T-cell (primary cell): ENCODE measurements around the gene DYRK3. TPM values are rescaled to one million over a fixed set of nuclear protein-coding genes. Genes with fewer than 3 reads are reported as not detected.

ENCODE experiments used
- ATAC-seq, 4 experiments: fragments of 200-7000 bp in 3 of 4; fragments of 150-1000 bp in 1 of 4; cut with Tn5 transposase; replicated peaks in 1 of 4; 1 replicate in 3 of 4; 2 replicates in 1 of 4; pipeline ENCODE4 v1.10.0; 2021; ENCODE audit warnings: moderate library complexity in 3 of 4, mild to moderate bottlenecking in 2 of 4, moderate number of reproducible peaks in 1 of 4
- CTCF ChIA-PET, 2 donors: fragments of 300-600 bp; sonication (Branson Sonifier 250); formaldehyde crosslinking; loops; one replicate each; lab custom pipeline; 2022; ENCODE audit warnings: antibody characterized with exemption in 2 of 2; lab: Charles Lee
- POLR2A ChIA-PET, 2 donors: fragments of 300-600 bp; sonication (Branson Sonifier 250); formaldehyde crosslinking; loops; one replicate each; lab custom pipeline; 2022; ENCODE audit warnings: antibody characterized with exemption in 2 of 2; lab: Charles Lee
- DNase-seq, 35 experiments: peaks; one replicate each; pipeline versions ENCODE4 v3.0.0 to v3.0.0-alpha.2; 2013 to 2023
- H3K27ac ChIP-seq: one replicate; pipeline ENCODE4 v1.5.1; 2013; ENCODE audit warnings: low read length
- H3K27me3 ChIP-seq, 2 experiments: replicated peaks in 1 of 2; 1 replicate in 1 of 2; 2 replicates in 1 of 2; pipeline versions ENCODE4 v1.6.1 to v1.7.0; 2013; ENCODE audit warnings: low read length in 1 of 2, mixed read lengths in 1 of 2; ENCODE audit not compliant: control insufficient read depth in 2 of 2, insufficient read depth in 2 of 2; ENCODE audit errors: extremely low read depth in 1 of 2
- H3K36me3 ChIP-seq, 2 donors: 1 replicate in 1 of 2; 2 replicates in 1 of 2; pipeline versions ENCODE4 v1.6.1 to v1.7.0; 2013; ENCODE audit warnings: low read length in 1 of 2; ENCODE audit not compliant: control insufficient read depth in 2 of 2, insufficient read depth in 1 of 2; ENCODE audit errors: extremely low read depth in 1 of 2
- H3K4me1 ChIP-seq, 2 experiments: 1 replicate in 1 of 2; 2 replicates in 1 of 2; pipeline versions ENCODE4 v1.6.1 to v1.7.0; 2013; ENCODE audit warnings: low read length in 2 of 2, mixed read lengths in 1 of 2; ENCODE audit not compliant: insufficient read depth in 2 of 2, control insufficient read depth in 1 of 2; ENCODE audit errors: extremely low read depth in 1 of 2
- H3K4me3 ChIP-seq, 2 donors: 1 replicate in 1 of 2; 2 replicates in 1 of 2; pipeline versions ENCODE4 v1.5.1 to v1.7.0; 2013; ENCODE audit warnings: mild to moderate bottlenecking in 2 of 2, low read length in 1 of 2, moderate library complexity in 1 of 2; ENCODE audit not compliant: control insufficient read depth in 1 of 2; ENCODE audit errors: extremely low read depth in 1 of 2
- H3K9me3 ChIP-seq: 2 replicates; pipeline ENCODE4 v1.7.0; 2013
- H3K27ac Mint-ChIP-seq, 2 donors: one replicate each; pipeline ENCODE4 v1.8.0; 2020 to 2021; ENCODE audit warnings: mild to moderate bottlenecking in 2 of 2, mixed read lengths in 2 of 2
- H3K27me3 Mint-ChIP-seq, 2 donors: one replicate each; pipeline ENCODE4 v1.8.0; 2021 to 2022; ENCODE audit warnings: mixed read lengths in 2 of 2
- H3K36me3 Mint-ChIP-seq: one replicate; pipeline ENCODE4 v1.8.0; 2021; ENCODE audit warnings: mixed read lengths
- H3K4me1 Mint-ChIP-seq, 3 donors: one replicate each; pipeline ENCODE4 v1.8.0; 2020 to 2022; ENCODE audit warnings: mixed read lengths in 3 of 3, mild to moderate bottlenecking in 1 of 3
- H3K4me3 Mint-ChIP-seq, 3 donors: one replicate each; pipeline ENCODE4 v1.8.0; 2020 to 2022; ENCODE audit warnings: mild to moderate bottlenecking in 3 of 3, mixed read lengths in 3 of 3, moderate library complexity in 3 of 3
- H3K9me3 Mint-ChIP-seq, 3 donors: one replicate each; pipeline ENCODE4 v1.8.0; 2020 to 2022; ENCODE audit warnings: mixed read lengths in 3 of 3
- WGBS: methylation state at CpG from one replicate; pipeline ENCODE4 v1.1.5; 2013; ENCODE audit warnings: missing lambda C conversion rate; ENCODE audit not compliant: insufficient coverage; 5-methylcytosine and 5-hydroxymethylcytosine counted together
- total RNA-seq, 35 experiments: library from RNA in 6 of 35; stranded (reverse) in 6 of 35; fragments of 120-200 nt in 1 of 35; gene quantifications; one replicate each; pipeline versions ENCODE4 v1.2.1 to v1.2.4 and lab custom pipeline; 2013 to 2026

Gene DYRK3
- total RNA-seq, 5 donors from 2014 or later (not counting 1 experiment from before 2014, with no cell fraction given): 0.73 to 2.0 (median 1.6) TPM

GRCh38 chr1:206596319-206596666 lies 39.0 kb upstream of the DYRK3 start:
- ChIA-PET CTCF (interaction anchor here (0.9 to 2.0 kb wide), 2 partner anchors 16 to 51 kb away, joined by 5 read pairs; no protein-coding TSS in a partner anchor), POLR2A (no interaction called here)
- H3K4me3 ChIP-seq: no peak overlapping the region
- peaks cover 23 to 89% of the 10 kb centered on the region in 2 donors for H3K36me3 ChIP-seq
- peaks cover 0 to 5% of the 10 kb centered on the region in 2 experiments for H3K4me1 ChIP-seq
- Mint-ChIP-seq H3K36me3 (peaks cover 56% of the 10 kb centered on the region), H3K4me3 (no peak overlapping the region), H3K9me3 (no peaks in the 10 kb centered on the region), H3K27ac (peak overlapping the region in 1 of 2 donors; percentile 52), H3K4me1 (peaks cover 13 to 18% (median 14%) of the 10 kb centered on the region in 3 donors), H3K27me3 (no peaks in the 10 kb centered on the region)
- no peak overlapping the region for H3K27ac ChIP-seq
- no CpG with 5 or more reads among the region's 1 CpG for WGBS
- DNase-seq (no peak), ATAC-seq (no peak)
- H3K27me3 ChIP-seq: no peaks in the 10 kb centered on the region
- H3K9me3 ChIP-seq: no peaks in the 10 kb centered on the region

DNA sequence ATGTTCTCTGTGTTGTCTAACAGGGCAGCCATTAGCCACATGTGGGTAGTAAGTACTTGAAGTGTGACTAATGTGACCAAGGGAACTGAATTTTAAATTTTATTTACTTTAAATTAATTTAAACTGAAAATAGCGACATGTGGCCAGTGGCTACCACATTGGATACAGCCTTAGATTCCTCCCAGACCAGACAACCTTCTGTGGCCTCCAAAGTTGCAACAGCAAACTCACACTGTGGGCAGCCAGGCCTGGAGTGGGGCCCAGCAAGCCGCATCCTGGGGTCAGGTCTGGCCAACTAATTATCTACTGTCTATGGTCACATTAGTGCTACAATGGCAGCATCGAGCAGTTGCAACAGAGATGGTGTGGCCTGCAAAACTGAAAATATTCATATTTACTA lies 34.8 kb upstream of the DYRK3 start:
- no peaks in the 10 kb centered on the region for H3K4me1 ChIP-seq
- ATAC-seq: no peak
- H3K4me3 ChIP-seq: no peak overlapping the region
- H3K27me3 Mint-ChIP-seq: no peaks in the 10 kb centered on the region
- DNase-seq: no peak
- peaks cover 25 to 88% of the 10 kb centered on the region in 2 donors for H3K36me3 ChIP-seq
- peaks cover 55% of the 10 kb centered on the region for H3K36me3 Mint-ChIP-seq
- no peaks in the 10 kb centered on the region for H3K9me3 ChIP-seq
- no peaks in the 10 kb centered on the region for H3K4me1 Mint-ChIP-seq
- no peak overlapping the region for H3K27ac ChIP-seq
- H3K27me3 ChIP-seq: no peaks in the 10 kb centered on the region
- H3K4me3 Mint-ChIP-seq: no peak overlapping the region
- CTCF ChIA-PET: interaction anchor here in 1 of 2 donors (0.6 kb wide), 1 partner anchor 1346 kb away, joined by 3 read pairs; no protein-coding TSS in a partner anchor
- WGBS: 100% methylated on average over 1 of the region's 3 CpGs
- no peak overlapping the region for H3K27ac Mint-ChIP-seq
- POLR2A ChIA-PET: no interaction called here
- H3K9me3 Mint-ChIP-seq: no peaks in the 10 kb centered on the region

- H3K27me3 ChIP-seq: no peaks in the 10 kb centered on the region
- POLR2A ChIA-PET: no interaction called here
- H3K9me3 ChIP-seq: no peaks in the 10 kb centered on the region
- ATAC-seq: no peak
- 92% methylated on average over 2 of the region's 5 CpGs for WGBS
- Mint-ChIP-seq H3K36me3 (peaks cover 57% of the 10 kb centered on the region), H3K4me3 (no peak overlapping the region), H3K9me3 (no peaks in the 10 kb centered on the region), H3K27ac (no peak overlapping the region), H3K27me3 (no peaks in the 10 kb centered on the region), H3K4me1 (peaks cover 0 to 9% (median 6%) of the 10 kb centered on the region in 3 donors)
- peaks cover 15 to 85% of the 10 kb centered on the region in 2 donors for H3K36me3 ChIP-seq
- H3K27ac ChIP-seq: no peak overlapping the region
- CTCF ChIA-PET: interaction anchor here in 1 of 2 donors (0.8 kb wide), 1 partner anchor 20 kb away, joined by 3 read pairs; no protein-coding TSS in a partner anchor
- H3K4me1 ChIP-seq: no peaks in the 10 kb centered on the region
- no peak overlapping the region for H3K4me3 ChIP-seq
- no peak for DNase-seq
These were observed 30.5 kb upstream of the DYRK3 start for GRCh38 chr1:206604861-206605260.

- Histone ChIP-seq H3K36me3 (peaks cover 6 to 76% of the 10 kb centered on the region in 2 donors), H3K4me1 (peaks cover 7 to 8% of the 10 kb centered on the region in 2 experiments), H3K27ac (no peak overlapping the region), H3K9me3 (no peaks in the 10 kb centered on the region), H3K27me3 (no peaks in the 10 kb centered on the region), H3K4me3 (no peak overlapping the region)
- DNase-seq (no peak), ATAC-seq (no peak)
- WGBS: no CpG with 5 or more reads among the region's 3 CpGs
- Mint-ChIP-seq H3K4me3 (no peak overlapping the region), H3K4me1 (peaks cover 12 to 20% (median 19%) of the 10 kb centered on the region in 3 donors), H3K9me3 (no peaks in the 10 kb centered on the region), H3K27ac (no peak overlapping the region), H3K36me3 (peaks cover 56% of the 10 kb centered on the region), H3K27me3 (no peaks in the 10 kb centered on the region)
- ChIA-PET POLR2A (interaction anchor here in 1 of 2 donors (0.5 kb wide), 1 partner anchor 20 kb away, joined by 4 read pairs; no protein-coding TSS in a partner anchor), CTCF (interaction anchor here in 1 of 2 donors (0.7 to 1.2 kb wide), 2 partner anchors 18 to 31 kb away, joined by 3 read pairs; no protein-coding TSS in a partner anchor)
These were observed 28.5 kb upstream of the DYRK3 start for GRCh38 chr1:206606867-206607266.

- 60% methylated on average over 2 of the region's 7 CpGs for WGBS
- no peak for ATAC-seq
- Mint-ChIP-seq H3K4me3 (no peak overlapping the region), H3K9me3 (no peaks in the 10 kb centered on the region), H3K27me3 (no peaks in the 10 kb centered on the region), H3K36me3 (peaks cover 45% of the 10 kb centered on the region), H3K4me1 (peaks cover 15 to 23% (median 22%) of the 10 kb centered on the region in 3 donors), H3K27ac (no peak overlapping the region)
- ChIA-PET CTCF (interaction anchor here (0.5 to 2.0 kb wide), 6 partner anchors 19 to 374 kb away, joined by 3 to 7 read pairs (median 3); partner anchors contain the start of gene DYRK3 (in 1 of the 2)), POLR2A (no interaction called here)
- DNase-seq: peak in 33 of 35 experiments; percentile 19 to 72 (median 49)
- no peaks in the 10 kb centered on the region for H3K27me3 ChIP-seq
- peaks cover 7 to 15% of the 10 kb centered on the region in 2 experiments for H3K4me1 ChIP-seq
- no peak overlapping the region for H3K4me3 ChIP-seq
- peaks cover 0 to 63% of the 10 kb centered on the region in 2 donors for H3K36me3 ChIP-seq
- H3K9me3 ChIP-seq: no peaks in the 10 kb centered on the region
- H3K27ac ChIP-seq: no peak overlapping the region
These were observed 27.1 kb upstream of the DYRK3 start for GRCh38 chr1:206608108-206608698.

DNA sequence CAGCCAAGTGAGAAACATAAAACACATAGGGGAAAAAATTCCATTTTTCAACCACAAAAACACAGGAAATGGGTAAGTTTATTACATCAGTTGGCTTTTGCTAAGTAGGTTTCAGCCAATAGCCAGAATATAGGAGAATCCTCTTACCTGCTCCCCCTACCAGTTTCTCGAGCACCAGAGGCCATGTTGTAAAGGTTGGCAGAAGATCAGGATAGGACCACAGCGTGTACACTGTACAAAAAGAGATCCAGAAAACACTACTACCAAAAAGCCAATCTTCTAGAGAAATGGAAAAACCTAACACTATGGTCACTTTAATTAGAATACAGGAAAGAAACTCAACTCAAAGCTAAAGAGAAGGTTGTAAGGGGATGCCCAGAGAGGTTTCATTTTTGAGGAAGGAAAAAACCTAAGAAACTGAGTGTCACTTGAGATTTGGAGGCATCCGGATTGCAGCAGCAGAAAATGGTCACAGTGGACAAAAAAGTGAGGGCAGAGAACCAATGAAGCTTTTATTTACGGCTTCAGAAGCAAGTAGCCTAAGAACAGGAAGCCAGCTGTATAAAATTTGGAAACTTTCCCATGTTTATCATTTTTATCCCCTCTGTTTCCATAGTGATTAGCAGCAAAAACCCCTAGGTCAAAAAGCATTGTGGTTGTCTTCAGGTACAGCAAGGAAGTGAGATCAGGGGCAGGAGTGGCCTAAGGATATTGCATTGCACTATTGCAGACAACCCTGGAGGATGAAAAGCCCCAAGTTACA lies 25.9 kb upstream of the DYRK3 start:
- Mint-ChIP-seq H3K27me3 (no peaks in the 10 kb centered on the region), H3K9me3 (no peaks in the 10 kb centered on the region), H3K27ac (peak overlapping the region in 1 of 2 donors; percentile 39), H3K36me3 (peaks cover 36% of the 10 kb centered on the region), H3K4me3 (no peak overlapping the region), H3K4me1 (peaks cover 15 to 23% (median 22%) of the 10 kb centered on the region in 3 donors)
- Histone ChIP-seq H3K27ac (no peak overlapping the region), H3K27me3 (no peaks in the 10 kb centered on the region), H3K9me3 (no peaks in the 10 kb centered on the region), H3K4me3 (no peak overlapping the region), H3K36me3 (peaks cover 0 to 51% of the 10 kb centered on the region in 2 donors), H3K4me1 (peaks cover 7 to 15% of the 10 kb centered on the region in 2 experiments)
- DNase-seq (no peak), ATAC-seq (no peak)
- POLR2A ChIA-PET: interaction anchor here (0.6 to 0.8 kb wide), 4 partner anchors 20 to 1209 kb away, joined by 3 to 5 read pairs (median 3); no protein-coding TSS in a partner anchor
- no CpG with 5 or more reads among the region's 4 CpGs for WGBS
- CTCF ChIA-PET: interaction anchor here (0.5 to 2.0 kb wide), 9 partner anchors 26 to 439 kb away, joined by 3 to 7 read pairs (median 3); partner anchors contain the start of genes DYRK3 (in 1 of the 2) and IKBKE (in 1 of the 2)
